ENCODE measurements around the gene MRPL18.

GRCh38 chr6:159800141-159800865 is 10.0 kb downstream of the MRPL18 start, which contains the start of gene PNLDC1:
- TF ChIP-seq ZNF24 (IDR thresholded peaks at IDR 0.05) (no peak), ZNF224 (CRISPR knock-in tag; IDR thresholded peaks at IDR 0.05) (no peak), EP300 (IDR thresholded peaks at IDR 0.05; ENCODE audit: low read length) (no peak), CTCF (IDR thresholded peaks at IDR 0.05 in 2 of 3, conservative IDR thresholded peaks at IDR 0.05 in 1 of 3; ENCODE audit: insufficient read depth in 2 of 3, low read depth in 1 of 3, low read length in 3 of 3) (no peak), EZH2 (IDR thresholded peaks at IDR 0.05; ENCODE audit: borderline replicate concordance, low read depth, low read length) (no peak), BRCA1 (IDR thresholded peaks at IDR 0.05) (no peak), BRCA1 (CRISPR knock-in tag; IDR thresholded peaks at IDR 0.05) (no peak), SRF (CRISPR knock-in tag; IDR thresholded peaks at IDR 0.05) (no peak), ZFP36 (IDR thresholded peaks at IDR 0.05; ENCODE audit: low read depth, low read length, partially characterized antibody) (no peak), TBL1XR1 (IDR thresholded peaks at IDR 0.05; ENCODE audit: low read length in 2 of 2) (no peak), CREB3 (tag; conservative IDR thresholded peaks at IDR 0.05; ENCODE audit: low read depth) (no peak)

Data from K562 (cell line).